HCT116 (cell line): Measurements from ENCODE around the gene DPP10. TPM values are rescaled to one million over a fixed set of nuclear protein-coding genes. Genes with fewer than 3 reads are reported as not detected.

ENCODE experiments used
- ATAC-seq: fragments of 200-7000 bp; cut with Tn5 transposase; 2 replicates; pipeline ENCODE4 v1.9.1; 2020; ENCODE audit warnings: mild to moderate bottlenecking, moderate library complexity
- BruUV-seq: library from RNA; stranded (reverse); fragments of 400-500 nt; replicated peaks from 2 replicates; lab custom pipeline; 2021; lab: Mats Ljungman, UMichigan
- CTCF ChIA-PET: fragments of 300-600 bp; sonication (Branson Sonifier 250); formaldehyde crosslinking; loops from one replicate; lab custom pipeline; 2021; ENCODE audit warnings: antibody characterized with exemption; lab: Charles Lee
- POLR2A ChIA-PET: fragments of 300-600, 350-600 bp; sonication (Branson Sonifier 250); formaldehyde crosslinking; loops from one replicate; lab custom pipeline; 2021; ENCODE audit warnings: antibody characterized with exemption; lab: Charles Lee
- RAD21 ChIA-PET, 2 experiments: fragments of 300-600 bp; sonication (Branson Sonifier 250); formaldehyde crosslinking; loops; one replicate each; lab custom pipeline; 2023; ENCODE audit warnings: low total read pairs in 2 of 2; ENCODE audit not compliant: uncharacterized antibody in 2 of 2, unreplicated experiment in 2 of 2, low non-redundant PET in 1 of 2; lab: Charles Lee
- DNase-seq: peaks from one replicate; pipeline ENCODE4 v3.0.0-alpha.2; 2010; ENCODE audit warnings: low read depth, low spot score
- H2AFZ ChIP-seq: fragments of 200-600 bp; shearing (Covaris generic), sonication (generic); 2 replicates; pipeline ENCODE4 v1.6.1; 2017; ENCODE audit warnings: low read depth, mixed run types, mixed read lengths, antibody characterized with exemption, low read length; ENCODE audit not compliant: poor library complexity, severe bottlenecking
- H3K27ac ChIP-seq: 2 replicates; pipeline ENCODE4 v1.5.1; 2012; ENCODE audit warnings: low read depth, low read length
- H3K27me3 ChIP-seq: fragments of 200-600 bp; sonication (generic); 2 replicates; pipeline ENCODE4 v1.6.1; 2016; ENCODE audit warnings: mixed run types, low read length, mixed read lengths; ENCODE audit not compliant: insufficient read depth
- H3K36me3 ChIP-seq, 2 experiments: fragments of 200-500 bp in 1 of 2; fragments of 200-600 bp in 1 of 2; sonication (Bioruptor generic) in 1 of 2; sonication (generic) in 1 of 2; 2 replicates each; pipeline versions ENCODE4 v1.5.1 to v1.6.1; 2014 to 2016; ENCODE audit warnings: low read length in 2 of 2, inconsistent platforms in 1 of 2, mixed read lengths in 1 of 2, mixed run types in 1 of 2; ENCODE audit not compliant: insufficient read depth in 2 of 2, control insufficient read depth in 1 of 2
- H3K4me1 ChIP-seq, 2 experiments: fragments of 200-600 bp in 1 of 2; sonication (generic) in 1 of 2; 2 replicates each; pipeline versions ENCODE4 v1.5.1 to v1.6.1; 2012 to 2017; ENCODE audit warnings: low read length in 2 of 2, inconsistent platforms in 1 of 2, mild to moderate bottlenecking in 1 of 2, mixed read lengths in 1 of 2, mixed run types in 1 of 2, moderate library complexity in 1 of 2; ENCODE audit not compliant: insufficient read depth in 2 of 2, control insufficient read depth in 1 of 2
- H3K4me2 ChIP-seq: fragments of 200-600 bp; sonication (generic); 2 replicates; pipeline ENCODE4 v1.6.1; 2017; ENCODE audit warnings: mixed run types, low read length, mixed read lengths
- H3K4me3 ChIP-seq, 2 experiments: fragments of 200-600 bp in 1 of 2; sonication (generic) in 1 of 2; replicated peaks in 1 of 2; 2 replicates each; pipeline ENCODE4 v1.5.1; 2011 to 2016; ENCODE audit warnings: low read length in 2 of 2, control low read depth in 1 of 2, low read depth in 1 of 2, mild to moderate bottlenecking in 1 of 2, mixed read lengths in 1 of 2, mixed run types in 1 of 2
- H3K79me2 ChIP-seq: fragments of 200-600 bp; sonication (generic); 2 replicates; pipeline ENCODE4 v1.6.1; 2017; ENCODE audit warnings: mild to moderate bottlenecking, mixed run types, low read length, moderate library complexity, mixed read lengths; ENCODE audit not compliant: insufficient read depth
- H3K9ac ChIP-seq: fragments of 200-600 bp; sonication (generic); 2 replicates; pipeline ENCODE4 v1.6.1; 2016; ENCODE audit warnings: low read length, mixed read lengths
- H3K9me2 ChIP-seq: fragments of 200-600 bp; sonication (generic), shearing (Covaris generic); 2 replicates; pipeline ENCODE4 v1.6.1; 2017; ENCODE audit warnings: mixed run types, mild to moderate bottlenecking, moderate library complexity; ENCODE audit not compliant: insufficient read depth
- H3K9me3 ChIP-seq, 2 experiments: fragments of 200-500 bp in 1 of 2; fragments of 200-600 bp in 1 of 2; sonication (Bioruptor generic) in 1 of 2; sonication (generic) in 1 of 2; 2 replicates each; pipeline ENCODE4 v1.6.1; 2014 to 2017; ENCODE audit warnings: low read length in 2 of 2, mixed read lengths in 2 of 2, inconsistent platforms in 1 of 2, low read depth in 1 of 2, mild to moderate bottlenecking in 1 of 2, mixed run types in 1 of 2, moderate library complexity in 1 of 2; ENCODE audit not compliant: control insufficient read depth in 1 of 2, insufficient read depth in 1 of 2
- H4K20me1 ChIP-seq: fragments of 200-600 bp; sonication (generic), shearing (Covaris generic); 2 replicates; pipeline ENCODE4 v1.6.1; 2017; ENCODE audit warnings: mixed run types, mild to moderate bottlenecking, moderate library complexity; ENCODE audit not compliant: insufficient read depth
- CBX3 ChIP-seq: IDR thresholded peaks from 2 replicates; pipeline ENCODE4 v1.6.1; 2012; ENCODE audit warnings: low read depth
- CEBPB ChIP-seq: IDR thresholded peaks from 2 replicates; pipeline ENCODE4 v1.6.1; 2012; ENCODE audit warnings: low read depth
- EGR1 ChIP-seq: IDR thresholded peaks from 2 replicates; pipeline ENCODE4 v1.6.1; 2012; ENCODE audit warnings: low read depth
- EZH2phosphoT487 ChIP-seq: fragments of 200-600 bp; IDR thresholded peaks from 2 replicates; pipeline ENCODE4 v1.6.1; 2018; ENCODE audit warnings: antibody characterized with exemption, borderline replicate concordance
- FOSL1 ChIP-seq: IDR thresholded peaks from 2 replicates; pipeline ENCODE4 v1.6.1; 2012; ENCODE audit warnings: low read depth
- JUND ChIP-seq: IDR thresholded peaks from 2 replicates; pipeline ENCODE4 v1.6.1; 2012
- POLR2A ChIP-seq: IDR thresholded peaks from 2 replicates; pipeline ENCODE4 v1.7.0; 2011; ENCODE audit warnings: borderline replicate concordance; ENCODE audit not compliant: insufficient read depth, insufficient read length; ENCODE audit errors: extremely low read depth
- POLR2AphosphoS5 ChIP-seq: IDR thresholded peaks from 2 replicates; pipeline ENCODE4 v1.6.1; 2011; ENCODE audit warnings: mild to moderate bottlenecking, low read depth, low read length, moderate library complexity
- RAD21 ChIP-seq: IDR thresholded peaks from 2 replicates; pipeline ENCODE4 v1.6.1; 2012; ENCODE audit warnings: low read depth, mild to moderate bottlenecking
- SIN3A ChIP-seq: IDR thresholded peaks from 2 replicates; pipeline ENCODE4 v1.6.1; 2012; ENCODE audit warnings: low read depth
- SP1 ChIP-seq: IDR thresholded peaks from 2 replicates; pipeline ENCODE4 v1.6.1; 2012; ENCODE audit warnings: low read depth
- SRF ChIP-seq: IDR thresholded peaks from 2 replicates; pipeline ENCODE4 v1.6.1; 2012; ENCODE audit warnings: low read depth
- TCF7L2 ChIP-seq: IDR thresholded peaks from 2 replicates; pipeline ENCODE4 v1.7.0; 2011; ENCODE audit warnings: borderline replicate concordance, inconsistent platforms; ENCODE audit not compliant: insufficient read depth, insufficient read length; ENCODE audit errors: extremely low read depth
- YY1 ChIP-seq: IDR thresholded peaks from 2 replicates; pipeline ENCODE4 v1.6.1; 2011; ENCODE audit warnings: low read length, low read depth, moderate library complexity, mild to moderate bottlenecking; ENCODE audit not compliant: insufficient replicate concordance; ENCODE audit errors: extremely low read depth
- ZFX ChIP-seq: fragments of 450-650 bp; IDR thresholded peaks from 2 replicates; pipeline ENCODE4 v1.6.1; 2017
- ZNF274 ChIP-seq: fragments of 200-500 bp; sonication (Bioruptor generic); IDR thresholded peaks from 2 replicates; pipeline ENCODE4 v1.6.1; 2014; ENCODE audit warnings: mild to moderate bottlenecking, low read depth, low read length, inconsistent platforms
- intact Hi-C: fragments of 100-400 bp; cut with micrococcal nuclease; formaldehyde crosslinking; loops from 2 replicates; pipeline ENCODE4 v1.10.0; 2022
- total RNA-seq: library from RNA; stranded (reverse); gene quantifications from one replicate; pipeline ENCODE4 v1.2.1, GENCODE V29; 2021; ENCODE audit not compliant: unreplicated experiment
- TF ChIP-seq, protein P1 (sequence below): IDR thresholded peaks from 2 replicates; pipeline ENCODE4 v1.6.1; 2012
- TF ChIP-seq, protein P2 (sequence below): IDR thresholded peaks from 2 replicates; pipeline ENCODE4 v1.6.1; 2012; ENCODE audit warnings: low read depth
- TF ChIP-seq, protein P3 (sequence below): IDR thresholded peaks from 2 replicates; pipeline ENCODE4 v1.6.1; 2012

DPP10 gene
- total RNA-seq, 1 experiment from 2014 or later = not detected

DNA sequence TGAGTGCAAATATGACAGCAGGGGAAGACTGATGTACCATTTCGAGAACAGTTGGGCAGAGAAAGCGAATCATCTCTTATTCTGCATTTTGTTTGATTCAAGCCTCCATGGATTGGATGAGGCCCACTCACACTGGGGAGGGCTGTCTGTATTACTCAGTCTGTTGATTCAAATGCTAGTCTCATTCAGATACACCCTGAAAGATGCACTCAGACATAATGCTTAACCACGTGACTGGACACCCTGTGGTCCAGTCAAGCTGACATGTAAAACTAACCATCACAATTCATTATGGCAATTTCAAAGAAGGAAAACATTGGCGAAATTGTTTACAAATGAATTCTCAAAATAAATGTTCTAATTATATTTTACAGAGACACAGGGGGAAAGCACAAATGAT lies 1210.2 kb downstream of the DPP10 start:
- no peak for ATAC-seq
- Histone ChIP-seq H4K20me1 (no peaks in the 10 kb centered on the region), H3K4me2 (no peak overlapping the region), H3K79me2 (no peaks in the 10 kb centered on the region), H3K4me1 (no peaks in the 10 kb centered on the region), H3K27ac (no peak overlapping the region), H3K9me2 (no peaks in the 10 kb centered on the region), H3K27me3 (no peaks in the 10 kb centered on the region), H2AFZ (no peak overlapping the region), H3K9ac (no peak overlapping the region), H3K9me3 (peaks cover 20 to 27% of the 10 kb centered on the region in 2 experiments; a peak in 2 of 4 replicates), H3K36me3 (no peaks in the 10 kb centered on the region), H3K4me3 (no peak overlapping the region)
- DNase-seq = no peak
- ChIA-PET POLR2A (no interaction called here), CTCF (no interaction called here), RAD21 (no interaction called here)
- BruUV-seq = no TSS peak
- TF ChIP-seq JUND (no peak), EZH2phosphoT487 (no peak), RAD21 (no peak), YY1 (no peak), CBX3 (no peak), ZNF274 (no peak), ZFX (no peak), SP1 (no peak), POLR2AphosphoS5 (no peak), POLR2A (no peak)
- intact Hi-C loops = no loop called here

DNA sequence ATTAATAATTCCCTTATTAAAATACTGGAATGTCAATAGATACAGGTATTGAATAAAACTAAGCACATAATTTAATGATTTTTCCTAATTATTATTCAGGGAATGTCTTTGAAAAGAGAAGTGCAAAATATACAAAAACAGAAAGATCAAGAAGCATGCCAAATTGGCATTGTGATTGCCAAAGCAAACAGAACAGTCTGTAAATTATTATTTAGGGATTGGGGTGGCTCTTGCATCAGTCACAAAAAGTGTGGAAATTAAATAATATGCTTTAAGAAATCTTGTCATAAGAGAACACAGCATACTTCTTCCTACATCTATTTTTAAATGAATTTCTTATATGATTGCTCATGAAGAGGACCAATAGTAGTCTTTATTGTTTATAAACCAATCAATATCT lies 1211.9 kb downstream of the DPP10 start:
- no TSS peak for BruUV-seq
- TF ChIP-seq JUND (no peak), FOSL1 (no peak), CBX3 (no peak), POLR2AphosphoS5 (no peak), YY1 (no peak), CEBPB (no peak), EZH2phosphoT487 (no peak), POLR2A (no peak), SIN3A (no peak), ZFX (no peak), TCF7L2 (no peak), EGR1 (no peak), SRF (no peak), RAD21 (no peak)
- TF ChIP-seq, protein P1, sequence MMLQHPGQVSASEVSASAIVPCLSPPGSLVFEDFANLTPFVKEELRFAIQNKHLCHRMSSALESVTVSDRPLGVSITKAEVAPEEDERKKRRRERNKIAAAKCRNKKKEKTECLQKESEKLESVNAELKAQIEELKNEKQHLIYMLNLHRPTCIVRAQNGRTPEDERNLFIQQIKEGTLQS = no peak
- TF ChIP-seq, protein P2, sequence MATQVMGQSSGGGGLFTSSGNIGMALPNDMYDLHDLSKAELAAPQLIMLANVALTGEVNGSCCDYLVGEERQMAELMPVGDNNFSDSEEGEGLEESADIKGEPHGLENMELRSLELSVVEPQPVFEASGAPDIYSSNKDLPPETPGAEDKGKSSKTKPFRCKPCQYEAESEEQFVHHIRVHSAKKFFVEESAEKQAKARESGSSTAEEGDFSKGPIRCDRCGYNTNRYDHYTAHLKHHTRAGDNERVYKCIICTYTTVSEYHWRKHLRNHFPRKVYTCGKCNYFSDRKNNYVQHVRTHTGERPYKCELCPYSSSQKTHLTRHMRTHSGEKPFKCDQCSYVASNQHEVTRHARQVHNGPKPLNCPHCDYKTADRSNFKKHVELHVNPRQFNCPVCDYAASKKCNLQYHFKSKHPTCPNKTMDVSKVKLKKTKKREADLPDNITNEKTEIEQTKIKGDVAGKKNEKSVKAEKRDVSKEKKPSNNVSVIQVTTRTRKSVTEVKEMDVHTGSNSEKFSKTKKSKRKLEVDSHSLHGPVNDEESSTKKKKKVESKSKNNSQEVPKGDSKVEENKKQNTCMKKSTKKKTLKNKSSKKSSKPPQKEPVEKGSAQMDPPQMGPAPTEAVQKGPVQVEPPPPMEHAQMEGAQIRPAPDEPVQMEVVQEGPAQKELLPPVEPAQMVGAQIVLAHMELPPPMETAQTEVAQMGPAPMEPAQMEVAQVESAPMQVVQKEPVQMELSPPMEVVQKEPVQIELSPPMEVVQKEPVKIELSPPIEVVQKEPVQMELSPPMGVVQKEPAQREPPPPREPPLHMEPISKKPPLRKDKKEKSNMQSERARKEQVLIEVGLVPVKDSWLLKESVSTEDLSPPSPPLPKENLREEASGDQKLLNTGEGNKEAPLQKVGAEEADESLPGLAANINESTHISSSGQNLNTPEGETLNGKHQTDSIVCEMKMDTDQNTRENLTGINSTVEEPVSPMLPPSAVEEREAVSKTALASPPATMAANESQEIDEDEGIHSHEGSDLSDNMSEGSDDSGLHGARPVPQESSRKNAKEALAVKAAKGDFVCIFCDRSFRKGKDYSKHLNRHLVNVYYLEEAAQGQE = no peak
- TF ChIP-seq, protein P3, sequence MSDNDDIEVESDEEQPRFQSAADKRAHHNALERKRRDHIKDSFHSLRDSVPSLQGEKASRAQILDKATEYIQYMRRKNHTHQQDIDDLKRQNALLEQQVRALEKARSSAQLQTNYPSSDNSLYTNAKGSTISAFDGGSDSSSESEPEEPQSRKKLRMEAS = no peak
- no peaks in the 10 kb centered on the region for H3K79me2 ChIP-seq
- no peaks in the 10 kb centered on the region for H3K4me1 ChIP-seq
- H3K9ac ChIP-seq = no peak overlapping the region
- no peak overlapping the region for H3K4me2 ChIP-seq
- H3K36me3 ChIP-seq = no peaks in the 10 kb centered on the region
- intact Hi-C loops = no loop called here
- no peaks in the 10 kb centered on the region for H4K20me1 ChIP-seq
- ATAC-seq (no peak), DNase-seq (no peak)
- no peaks in the 10 kb centered on the region for H3K27me3 ChIP-seq
- H3K27ac ChIP-seq = no peak overlapping the region
- RAD21 ChIA-PET = no interaction called here
- H3K9me3 ChIP-seq = peaks cover 14 to 19% of the 10 kb centered on the region in 2 experiments; a peak in 2 of 4 replicates
- no peak overlapping the region for H3K4me3 ChIP-seq
- POLR2A ChIA-PET = no interaction called here
- CTCF ChIA-PET = no interaction called here
- H3K9me2 ChIP-seq = no peaks in the 10 kb centered on the region
- H2AFZ ChIP-seq = no peak overlapping the region
